Measurements from ENCODE around the gene EWSR1.

The EWSR1 gene

DNA sequence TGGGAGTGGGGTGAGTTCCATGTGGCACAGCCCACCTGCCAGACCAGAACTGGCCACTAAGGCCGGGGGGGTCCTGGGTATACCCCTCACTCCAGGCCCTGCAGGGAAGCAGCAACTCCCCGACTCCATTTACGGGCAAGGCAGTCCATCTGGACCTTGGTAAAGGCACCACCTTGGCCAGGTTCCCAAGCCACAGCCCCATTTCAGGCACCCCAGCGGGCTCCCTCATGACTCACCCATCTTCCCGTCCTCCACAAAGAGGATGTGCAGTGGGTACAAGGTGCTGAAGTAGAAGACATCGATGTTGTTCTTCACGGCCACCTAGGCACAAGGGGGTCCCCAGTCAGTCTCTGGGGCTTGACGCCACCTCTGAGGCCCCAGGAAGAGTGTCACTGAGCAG lies 63.1 kb downstream of the EWSR1 start:
- no peak for TF ChIP-seq ZFX (IDR thresholded peaks at IDR 0.05; ENCODE audit: borderline replicate concordance)
- TF ChIP-seq, protein P1, sequence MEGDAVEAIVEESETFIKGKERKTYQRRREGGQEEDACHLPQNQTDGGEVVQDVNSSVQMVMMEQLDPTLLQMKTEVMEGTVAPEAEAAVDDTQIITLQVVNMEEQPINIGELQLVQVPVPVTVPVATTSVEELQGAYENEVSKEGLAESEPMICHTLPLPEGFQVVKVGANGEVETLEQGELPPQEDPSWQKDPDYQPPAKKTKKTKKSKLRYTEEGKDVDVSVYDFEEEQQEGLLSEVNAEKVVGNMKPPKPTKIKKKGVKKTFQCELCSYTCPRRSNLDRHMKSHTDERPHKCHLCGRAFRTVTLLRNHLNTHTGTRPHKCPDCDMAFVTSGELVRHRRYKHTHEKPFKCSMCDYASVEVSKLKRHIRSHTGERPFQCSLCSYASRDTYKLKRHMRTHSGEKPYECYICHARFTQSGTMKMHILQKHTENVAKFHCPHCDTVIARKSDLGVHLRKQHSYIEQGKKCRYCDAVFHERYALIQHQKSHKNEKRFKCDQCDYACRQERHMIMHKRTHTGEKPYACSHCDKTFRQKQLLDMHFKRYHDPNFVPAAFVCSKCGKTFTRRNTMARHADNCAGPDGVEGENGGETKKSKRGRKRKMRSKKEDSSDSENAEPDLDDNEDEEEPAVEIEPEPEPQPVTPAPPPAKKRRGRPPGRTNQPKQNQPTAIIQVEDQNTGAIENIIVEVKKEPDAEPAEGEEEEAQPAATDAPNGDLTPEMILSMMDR (IDR thresholded peaks at IDR 0.05): no peak
- no peak overlapping the region for H3K27ac ChIP-seq

DNA sequence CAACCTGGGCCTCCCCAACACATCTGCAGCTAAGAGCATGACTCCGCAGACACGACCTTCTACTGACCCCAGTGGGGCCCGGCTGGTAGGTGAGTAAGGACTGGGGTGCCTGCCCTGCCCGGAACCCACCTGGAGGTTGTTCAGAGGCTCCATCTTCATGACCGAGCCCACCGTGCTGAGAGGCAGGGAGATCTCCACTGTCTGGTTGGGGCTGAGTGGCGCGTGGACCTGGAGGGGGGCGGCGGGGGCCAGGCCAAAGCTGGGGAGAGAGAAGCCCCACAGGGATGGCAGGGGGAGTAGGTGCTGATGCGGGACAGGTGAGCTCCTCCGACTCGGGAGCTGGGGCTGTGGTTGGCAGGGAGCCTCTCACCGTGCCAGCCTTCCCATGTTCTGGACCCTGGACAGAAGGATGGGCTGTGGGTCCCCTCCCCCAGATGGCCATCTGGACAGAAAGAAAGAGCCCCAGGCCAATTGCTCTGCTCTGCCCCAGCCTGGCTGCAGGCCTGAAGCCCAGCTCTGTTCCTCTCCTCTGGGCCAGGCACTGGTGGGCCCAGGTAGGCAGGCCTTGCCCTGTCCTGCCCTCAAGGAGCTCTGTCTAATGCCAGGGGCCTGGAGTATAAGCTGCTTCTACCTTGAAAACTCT lies 63.7 kb downstream of the EWSR1 start:
- TF ChIP-seq ZFX (IDR thresholded peaks at IDR 0.05; ENCODE audit: borderline replicate concordance): no peak
- TF ChIP-seq, protein P1 (IDR thresholded peaks at IDR 0.05): no peak
- H3K27ac ChIP-seq: no peak overlapping the region

GRCh38 chr22:29332886-29333496 lies 64.9 kb downstream of the EWSR1 start:
- TF ChIP-seq, protein P1 (IDR thresholded peaks at IDR 0.05): no peak
- TF ChIP-seq ZFX (IDR thresholded peaks at IDR 0.05; ENCODE audit: borderline replicate concordance): no peak
- no peak overlapping the region for H3K27ac ChIP-seq

- H3K27ac ChIP-seq: no peak overlapping the region
- no peak for TF ChIP-seq ZFX (IDR thresholded peaks at IDR 0.05; ENCODE audit: borderline replicate concordance)
- TF ChIP-seq, protein P1 (IDR thresholded peaks at IDR 0.05): no peak
Measured at GRCh38 chr22:29334148-29334547, 66.1 kb downstream of the EWSR1 start.

DNA sequence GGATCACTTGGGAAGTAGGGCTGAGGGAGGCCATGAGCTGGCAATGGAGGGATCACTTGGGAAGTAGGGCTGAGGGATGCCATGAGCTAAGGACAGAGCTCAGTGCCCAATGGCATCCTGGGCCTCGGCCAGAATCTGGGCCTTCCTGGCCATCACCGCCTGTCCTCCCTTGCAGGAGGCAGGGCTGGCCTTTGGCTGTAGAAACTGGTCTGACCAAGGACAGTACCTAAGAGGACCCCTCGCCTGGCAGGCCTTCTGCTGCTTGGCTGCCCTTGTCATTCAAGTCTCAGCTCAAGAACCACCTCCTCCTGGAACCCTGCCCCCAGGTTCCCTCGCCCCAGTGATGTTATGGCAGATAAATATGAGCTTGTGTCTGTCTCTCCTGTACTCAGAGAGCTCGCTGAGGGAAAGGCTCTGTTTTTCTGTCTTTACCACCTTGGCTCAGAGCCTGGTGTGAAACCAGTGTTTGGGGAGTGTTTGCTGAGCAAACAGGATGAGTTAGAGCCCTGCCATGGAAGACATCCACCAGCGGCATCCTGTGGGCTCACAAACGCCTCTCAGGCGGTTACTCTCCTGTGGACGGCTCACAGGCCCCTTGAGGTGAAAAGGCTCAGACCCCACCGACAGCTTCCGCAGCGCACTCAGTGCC lies 66.8 kb downstream of the EWSR1 start:
- H3K27ac ChIP-seq: no peak overlapping the region
- TF ChIP-seq ZFX (IDR thresholded peaks at IDR 0.05; ENCODE audit: borderline replicate concordance): no peak
- TF ChIP-seq, protein P1 (IDR thresholded peaks at IDR 0.05): no peak

- H3K27ac ChIP-seq: no peak overlapping the region
Measured at GRCh38 chr22:29335656-29336055, 67.6 kb downstream of the EWSR1 start.

More at GRCh38 chr22:29335656-29336055, 67.6 kb downstream of the EWSR1 start:
- no peak for TF ChIP-seq ZFX (IDR thresholded peaks at IDR 0.05; ENCODE audit: borderline replicate concordance)
- TF ChIP-seq, protein P1 (IDR thresholded peaks at IDR 0.05): no peak
